ENCODE measurements around the gene ZNF594.
"Not testable (repeated sequence)": the region's sequence is repeated elsewhere in the genome, so short reads cannot be mapped to it uniquely, and the experiment has no call there.

Gene ZNF594

DNA sequence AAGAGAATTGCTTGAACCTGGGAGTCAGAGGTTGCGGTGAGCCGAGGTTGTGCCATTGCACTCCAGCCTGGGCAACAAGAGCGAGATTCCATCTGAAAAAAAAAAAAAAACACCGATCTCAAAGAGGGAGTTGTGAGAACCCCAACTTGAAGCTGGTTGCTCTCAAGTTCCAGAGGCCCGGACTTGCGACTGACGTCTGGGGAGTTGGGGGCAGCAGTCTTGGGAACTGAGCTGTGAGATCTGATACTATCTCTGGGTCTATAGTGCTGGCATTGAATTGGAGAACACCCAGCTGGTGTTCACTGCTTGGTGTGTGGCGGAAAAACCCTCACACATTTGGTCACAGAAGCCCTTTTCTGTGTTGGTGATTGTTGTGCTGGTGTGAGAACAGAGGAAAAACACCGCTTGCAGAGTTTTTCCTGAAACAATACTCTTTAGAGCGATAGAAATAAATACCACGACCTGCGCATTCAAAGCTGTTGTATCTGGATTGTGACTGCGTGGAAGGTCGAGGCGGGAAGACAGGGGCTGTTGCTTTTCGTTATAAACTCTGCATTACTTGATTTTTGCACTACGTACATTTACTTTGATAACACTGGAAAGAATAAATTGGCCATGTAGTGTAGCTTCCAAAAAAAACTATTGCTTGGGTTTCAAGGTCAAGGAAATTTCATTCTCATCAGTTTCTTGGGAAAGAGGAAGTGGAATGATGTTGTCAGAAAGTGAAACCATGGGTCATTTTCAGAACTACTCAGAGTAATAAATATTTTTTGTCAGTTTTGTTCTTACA is 34.2 kb upstream of the ZNF594 start:
- Histone ChIP-seq H3K9ac (no peak overlapping the region), H3K4me2 (no peak overlapping the region), H2AFZ (ENCODE audit: low read depth) (no peak overlapping the region), H3K27me3 (ENCODE audit: insufficient read depth, low read depth) (no peaks in the 10 kb centered on the region), H3K27ac (no peak overlapping the region), H3K4me1 (ENCODE audit: low read depth, poor library complexity, severe bottlenecking) (no peaks in the 10 kb centered on the region), H3K79me2 (ENCODE audit: insufficient read depth, low read depth) (no peaks in the 10 kb centered on the region), H3K36me3 (ENCODE audit: insufficient read depth) (no peaks in the 10 kb centered on the region), H3K4me3 (IDR thresholded peaks at IDR 0.05; ENCODE audit: insufficient read depth, low read depth, low read length) (no peak overlapping the region), H4K20me1 (ENCODE audit: insufficient read depth) (no peaks in the 10 kb centered on the region)
- TF ChIP-seq CTCF (conservative IDR thresholded peaks at IDR 0.05; ENCODE audit: low read depth, low read length), result no peak

GRCh38 chr17:5221912-5222311 is 30.2 kb upstream of the ZNF594 start:
- not testable (repeated sequence) for H3K9ac ChIP-seq; H3K4me1 ChIP-seq (ENCODE audit: low read depth, poor library complexity, severe bottlenecking); H2AFZ ChIP-seq (ENCODE audit: low read depth)

DNA sequence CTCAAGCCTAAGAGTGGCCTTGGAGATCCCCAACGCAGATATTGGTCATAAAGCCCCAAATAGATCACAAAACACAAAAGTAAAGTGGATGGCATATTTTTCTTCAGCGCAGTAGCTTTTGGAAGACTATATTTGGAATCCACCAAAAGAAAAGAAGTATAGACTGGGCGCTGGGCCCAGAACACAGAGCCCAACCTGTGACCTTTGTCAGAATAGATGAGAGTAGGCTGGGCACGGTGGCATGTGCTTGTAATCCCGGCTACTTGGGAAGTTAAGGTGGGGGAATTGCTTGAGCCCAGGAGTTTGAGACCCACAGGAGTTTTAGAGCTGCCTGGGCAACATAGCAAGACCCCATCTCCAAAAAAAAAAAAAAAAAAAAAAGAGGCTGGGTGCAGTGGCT is 28.4 kb upstream of the ZNF594 start:
- Histone ChIP-seq H3K36me3 (ENCODE audit: insufficient read depth) (no peaks in the 10 kb centered on the region), H3K27ac (no peak overlapping the region), H3K79me2 (ENCODE audit: insufficient read depth, low read depth) (no peaks in the 10 kb centered on the region), H3K4me3 (IDR thresholded peaks at IDR 0.05; ENCODE audit: insufficient read depth, low read depth, low read length) (no peak overlapping the region), H3K4me1 (ENCODE audit: low read depth, poor library complexity, severe bottlenecking) (no peaks in the 10 kb centered on the region), H3K27me3 (ENCODE audit: insufficient read depth, low read depth) (no peaks in the 10 kb centered on the region), H4K20me1 (ENCODE audit: insufficient read depth) (no peaks in the 10 kb centered on the region), H3K9ac (no peak overlapping the region), H2AFZ (ENCODE audit: low read depth) (no peak overlapping the region), H3K4me2 (no peak overlapping the region)
- TF ChIP-seq CTCF (conservative IDR thresholded peaks at IDR 0.05; ENCODE audit: low read depth, low read length), result no peak

More at GRCh38 chr17:5221912-5222311, 30.2 kb upstream of the ZNF594 start:
- not testable (repeated sequence) for H3K27me3 ChIP-seq (ENCODE audit: insufficient read depth, low read depth); H3K36me3 ChIP-seq (ENCODE audit: insufficient read depth); H3K4me2 ChIP-seq; H3K79me2 ChIP-seq (ENCODE audit: insufficient read depth, low read depth); H3K27ac ChIP-seq; H4K20me1 ChIP-seq (ENCODE audit: insufficient read depth); H3K4me3 ChIP-seq (IDR thresholded peaks at IDR 0.05; ENCODE audit: insufficient read depth, low read depth, low read length)

DNA sequence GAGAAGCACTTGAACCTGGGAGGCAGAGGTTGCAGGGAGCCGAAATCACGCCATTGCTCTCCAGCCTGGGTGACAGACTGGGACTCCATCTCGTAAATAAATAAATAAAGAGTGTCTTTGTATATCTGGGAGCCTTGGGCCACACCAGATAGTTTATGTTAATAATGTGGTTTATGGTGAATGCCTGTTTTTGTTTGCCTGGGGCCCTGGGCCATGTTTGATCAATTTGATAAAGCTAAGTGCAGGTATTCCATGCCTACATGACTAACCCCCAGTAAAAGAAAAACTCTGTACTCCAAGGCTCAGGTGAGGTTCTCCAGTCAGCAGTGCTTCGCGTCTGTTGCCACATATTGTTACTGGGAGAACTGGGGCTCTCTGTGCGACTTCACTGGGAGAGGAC is 27.9 kb upstream of the ZNF594 start:
- Histone ChIP-seq H2AFZ (ENCODE audit: low read depth) (no peak overlapping the region), H3K4me1 (ENCODE audit: low read depth, poor library complexity, severe bottlenecking) (no peaks in the 10 kb centered on the region), H4K20me1 (ENCODE audit: insufficient read depth) (no peaks in the 10 kb centered on the region), H3K27ac (no peak overlapping the region), H3K4me2 (no peak overlapping the region), H3K9ac (no peak overlapping the region), H3K36me3 (ENCODE audit: insufficient read depth) (no peaks in the 10 kb centered on the region), H3K27me3 (ENCODE audit: insufficient read depth, low read depth) (no peaks in the 10 kb centered on the region), H3K4me3 (IDR thresholded peaks at IDR 0.05; ENCODE audit: insufficient read depth, low read depth, low read length) (no peak overlapping the region), H3K79me2 (ENCODE audit: insufficient read depth, low read depth) (no peaks in the 10 kb centered on the region)
- no peak for TF ChIP-seq CTCF (conservative IDR thresholded peaks at IDR 0.05; ENCODE audit: low read depth, low read length)

GRCh38 chr17:5217562-5217961 is 25.9 kb upstream of the ZNF594 start:
- not testable (repeated sequence) for H3K9ac ChIP-seq; H3K27ac ChIP-seq; H2AFZ ChIP-seq (ENCODE audit: low read depth); H3K79me2 ChIP-seq (ENCODE audit: insufficient read depth, low read depth); H3K36me3 ChIP-seq (ENCODE audit: insufficient read depth); H4K20me1 ChIP-seq (ENCODE audit: insufficient read depth); H3K4me2 ChIP-seq; H3K4me1 ChIP-seq (ENCODE audit: low read depth, poor library complexity, severe bottlenecking); H3K4me3 ChIP-seq (IDR thresholded peaks at IDR 0.05; ENCODE audit: insufficient read depth, low read depth, low read length); H3K27me3 ChIP-seq (ENCODE audit: insufficient read depth, low read depth)

All from KMS-11 (cell line).